Duodenal mucosa (tissue), 2 donors: ENCODE measurements around the gene SNRPA1.
A peak's percentile ranks its signal among the peaks of the same experiment; 100 is the strongest.

Source experiments
- H3K27ac ChIP-seq: one replicate; pipeline ENCODE4 v1.7.0; 2013; ENCODE audit warnings: low read depth, low read length
- H3K27me3 ChIP-seq, 2 donors: one replicate each; pipeline ENCODE4 v1.7.0; 2013; ENCODE audit warnings: low read length in 2 of 2, control low read depth in 1 of 2; ENCODE audit not compliant: insufficient read depth in 2 of 2, control insufficient read depth in 1 of 2
- H3K36me3 ChIP-seq, 2 donors: one replicate each; pipeline ENCODE4 v1.7.0; 2013; ENCODE audit warnings: low read length in 2 of 2, control low read depth in 1 of 2; ENCODE audit not compliant: insufficient read depth in 2 of 2, control insufficient read depth in 1 of 2
- H3K4me1 ChIP-seq, 2 donors: one replicate each; pipeline ENCODE4 v1.7.0; 2013; ENCODE audit warnings: low read length in 2 of 2, control low read depth in 1 of 2; ENCODE audit not compliant: insufficient read depth in 2 of 2, control insufficient read depth in 1 of 2
- H3K4me3 ChIP-seq, 2 donors: one replicate each; pipeline ENCODE4 v1.7.0; 2013; ENCODE audit warnings: low read length in 2 of 2, low read depth in 1 of 2
- H3K9ac ChIP-seq, 2 donors: one replicate each; pipeline ENCODE4 v1.7.0; 2013; ENCODE audit warnings: low read length in 2 of 2, low read depth in 1 of 2
- H3K9me3 ChIP-seq, 2 donors: one replicate each; pipeline ENCODE4 v1.7.0; 2013; ENCODE audit warnings: low read length in 2 of 2, control low read depth in 1 of 2; ENCODE audit not compliant: control insufficient read depth in 1 of 2

The SNRPA1 gene

DNA sequence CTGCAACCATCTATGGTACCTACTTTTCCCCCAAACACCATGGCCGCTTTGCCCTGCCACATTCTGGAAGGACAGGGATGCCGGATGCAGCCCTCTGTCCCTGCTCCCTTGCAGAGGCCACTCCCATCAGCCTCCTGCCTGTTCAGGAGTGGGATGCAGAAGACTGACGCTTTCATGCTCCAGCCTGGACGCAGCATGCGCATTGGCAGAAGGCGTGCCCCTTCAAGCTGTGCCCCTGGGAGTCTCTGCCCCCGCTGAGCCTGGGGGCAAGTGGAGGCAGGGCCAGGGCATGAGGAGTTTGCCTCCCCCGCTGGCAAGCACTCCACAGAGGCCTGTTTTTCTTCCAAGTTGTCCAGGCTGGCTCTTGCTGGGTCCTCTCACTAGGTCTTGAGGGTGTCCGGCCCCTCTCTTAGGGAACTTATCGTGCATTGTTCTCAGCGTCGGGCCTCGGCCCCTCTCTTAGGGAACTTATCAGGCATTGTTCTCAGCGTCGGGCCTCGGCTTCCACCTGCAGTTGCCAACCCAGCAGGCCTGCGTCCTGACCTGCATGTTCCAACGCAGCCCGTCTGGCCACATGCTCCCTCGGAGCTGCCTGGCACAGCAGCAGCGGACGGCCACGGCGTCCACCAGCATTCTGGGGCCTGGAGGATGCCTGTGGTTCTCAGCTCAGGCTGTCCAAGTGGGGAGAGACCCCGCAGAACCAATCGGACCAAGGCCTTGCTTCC lies 14.6 kb upstream of the SNRPA1 start:
- Histone ChIP-seq H3K27me3 (no peaks in the 10 kb centered on the region), H3K4me1 (no peaks in the 10 kb centered on the region), H3K4me3 (no peak overlapping the region), H3K9me3 (no peaks in the 10 kb centered on the region), H3K36me3 (no peaks in the 10 kb centered on the region), H3K27ac (no peak overlapping the region), H3K9ac (no peak overlapping the region)

DNA sequence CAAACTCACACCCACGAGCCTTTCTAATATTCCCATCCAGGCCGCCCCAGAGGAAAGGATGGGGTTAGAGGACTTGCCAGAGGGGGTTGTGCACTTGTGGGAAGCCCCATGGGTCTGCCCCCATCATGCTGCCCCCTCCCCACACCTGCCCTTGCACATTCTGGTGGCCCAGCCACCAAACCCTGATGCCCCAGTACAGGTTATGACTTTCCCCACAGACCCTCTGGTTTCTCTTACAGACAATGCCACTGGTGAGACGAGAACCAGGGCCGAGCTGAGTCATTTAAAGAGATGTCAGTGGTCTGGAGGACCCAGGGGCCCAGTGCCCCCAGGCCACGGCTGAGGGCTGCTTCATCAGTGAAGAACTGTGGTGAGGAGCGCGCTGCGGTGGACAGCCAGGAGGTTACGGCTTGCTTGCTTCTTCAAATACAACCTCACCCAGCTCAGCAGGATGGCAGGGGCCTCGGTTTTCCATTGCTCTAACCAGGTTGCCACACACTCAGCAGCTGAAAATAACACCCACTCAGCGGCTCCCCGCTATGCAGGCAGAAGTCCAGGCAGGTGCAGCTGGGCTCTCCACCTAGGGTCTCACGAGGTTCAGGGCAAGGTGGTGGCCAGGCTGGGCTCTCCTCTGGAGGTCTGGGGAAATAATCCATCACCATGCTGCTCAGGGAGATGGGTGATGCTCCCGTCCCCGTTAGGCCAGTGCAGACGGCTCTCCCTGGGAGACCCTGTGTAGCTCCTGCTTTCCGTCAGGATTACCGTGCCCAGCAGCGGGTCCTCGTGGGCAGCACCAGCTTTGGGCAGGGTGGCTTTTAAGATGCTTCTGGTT lies 13.8 kb upstream of the SNRPA1 start:
- no peaks in the 10 kb centered on the region for H3K36me3 ChIP-seq
- no peaks in the 10 kb centered on the region for H3K4me1 ChIP-seq
- H3K9ac ChIP-seq = no peak overlapping the region
- no peak overlapping the region for H3K4me3 ChIP-seq
- H3K27me3 ChIP-seq = no peaks in the 10 kb centered on the region
- H3K9me3 ChIP-seq = no peaks in the 10 kb centered on the region
- no peak overlapping the region for H3K27ac ChIP-seq

DNA sequence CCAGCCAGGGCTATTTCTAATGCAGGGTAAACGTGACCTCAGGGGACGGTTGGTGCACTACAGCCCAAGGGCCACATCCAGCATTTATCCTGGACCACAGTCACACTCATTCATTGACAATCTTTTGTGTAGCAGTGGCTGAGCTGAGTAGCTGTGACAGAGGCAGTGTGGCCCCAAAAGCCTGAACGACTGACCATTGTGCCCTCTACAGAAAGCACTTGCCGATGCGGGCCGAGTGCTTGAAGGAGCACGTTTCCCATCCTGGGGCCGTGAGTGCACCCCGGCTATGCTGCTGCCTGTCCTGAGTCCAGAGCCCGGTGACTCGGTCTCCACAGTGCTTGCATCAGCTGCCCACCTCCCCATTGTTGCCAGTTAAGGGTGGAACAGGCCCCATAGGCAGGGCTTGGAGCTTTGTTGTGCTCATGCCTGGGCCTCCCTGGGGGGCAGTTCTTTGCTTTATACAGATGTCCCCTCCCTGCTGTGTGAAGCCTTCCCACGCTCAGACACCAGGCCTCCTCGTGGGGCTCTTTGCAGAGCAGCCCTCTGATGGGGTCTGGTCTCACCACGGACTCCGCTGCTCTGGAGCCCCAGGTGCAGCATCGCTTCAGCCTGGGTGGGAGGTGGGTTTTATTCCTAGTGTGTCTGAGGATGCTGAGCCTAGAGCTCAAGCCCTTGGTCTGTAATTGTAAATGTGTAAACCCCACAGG lies 13.0 kb upstream of the SNRPA1 start:
- Histone ChIP-seq H3K9ac (no peak overlapping the region), H3K9me3 (no peaks in the 10 kb centered on the region), H3K36me3 (no peaks in the 10 kb centered on the region), H3K4me1 (no peaks in the 10 kb centered on the region), H3K4me3 (no peak overlapping the region), H3K27ac (no peak overlapping the region), H3K27me3 (no peaks in the 10 kb centered on the region)

DNA sequence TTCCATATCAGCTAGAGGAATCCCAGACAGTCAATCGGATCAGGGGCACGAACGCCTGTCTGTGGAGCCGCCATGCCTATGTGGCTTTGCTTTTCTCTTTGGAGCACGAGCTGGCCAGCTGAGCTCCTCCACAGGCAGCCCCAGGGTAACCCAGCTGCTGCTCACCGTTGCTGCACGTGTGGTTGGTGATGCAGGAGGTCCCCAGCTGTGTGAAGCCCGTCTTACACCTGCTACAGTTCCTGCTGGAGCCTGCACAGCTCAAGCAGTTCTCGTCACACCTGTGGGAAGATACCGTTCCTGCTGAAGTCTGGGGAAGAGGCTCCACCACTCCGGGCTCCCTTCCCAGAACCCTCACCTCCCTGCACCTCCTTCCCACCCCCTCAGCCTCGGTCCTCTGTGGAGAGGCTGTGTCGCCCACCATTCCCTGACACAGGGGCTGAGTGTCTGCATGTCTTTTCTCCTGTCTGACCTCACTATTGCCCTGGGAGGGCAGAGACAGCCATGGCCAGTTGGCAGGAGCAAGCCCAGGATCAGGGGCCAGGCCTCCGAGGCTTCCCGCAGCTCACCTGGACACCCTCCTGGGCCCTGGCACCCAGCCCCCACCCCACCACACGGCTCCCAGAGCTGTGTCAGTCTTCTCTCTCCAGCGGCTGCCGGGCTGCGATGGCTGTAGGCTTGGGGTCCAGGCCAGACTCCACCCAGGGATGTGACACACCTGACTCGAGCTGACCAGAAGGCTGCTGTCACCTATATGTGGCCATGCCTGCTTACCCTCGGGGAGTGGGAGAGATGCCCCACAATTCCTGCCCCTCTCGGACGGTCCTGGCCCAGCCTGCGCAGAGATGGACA lies 12.2 kb upstream of the SNRPA1 start:
- H3K27ac ChIP-seq = no peak overlapping the region
- H3K4me1 ChIP-seq = no peaks in the 10 kb centered on the region
- H3K9ac ChIP-seq = no peak overlapping the region
- H3K27me3 ChIP-seq = no peaks in the 10 kb centered on the region
- no peaks in the 10 kb centered on the region for H3K36me3 ChIP-seq
- no peak overlapping the region for H3K4me3 ChIP-seq
- no peaks in the 10 kb centered on the region for H3K9me3 ChIP-seq

DNA sequence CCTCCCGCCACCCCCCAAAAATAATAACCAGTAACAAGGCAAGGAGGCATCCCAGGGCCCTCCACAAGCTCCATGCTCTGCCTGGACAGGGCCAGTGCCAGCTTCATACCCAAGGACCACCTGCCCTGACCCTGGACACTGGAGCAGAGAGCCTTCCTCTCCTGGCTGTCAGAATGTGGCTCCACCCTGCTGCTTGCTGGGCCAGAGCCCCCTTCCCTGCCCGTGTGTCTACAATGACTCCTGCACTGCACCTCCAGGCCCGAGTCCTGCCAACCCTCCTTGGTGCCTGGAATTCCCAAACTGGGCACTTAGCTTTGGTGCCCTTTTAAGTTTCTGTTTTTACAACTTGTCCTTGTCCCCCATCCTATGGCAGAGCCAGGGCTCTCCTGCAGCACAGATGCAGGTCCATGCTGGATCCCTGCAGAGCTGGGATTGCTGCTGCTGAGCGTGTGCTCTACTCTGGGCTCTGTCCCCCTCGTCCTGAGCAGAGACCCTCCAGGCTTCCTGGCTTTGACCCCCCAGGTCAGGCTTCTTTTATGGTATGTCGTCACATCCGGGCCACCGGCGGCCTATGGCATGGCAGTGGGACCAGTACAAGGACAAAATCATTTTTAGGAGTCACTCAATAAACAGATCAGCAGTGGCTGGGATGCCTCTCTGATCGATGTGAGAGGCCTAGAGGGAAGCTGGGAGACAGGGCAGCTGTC lies 11.4 kb upstream of the SNRPA1 start:
- H3K9me3 ChIP-seq = no peaks in the 10 kb centered on the region
- H3K27ac ChIP-seq = no peak overlapping the region
- H3K36me3 ChIP-seq = no peaks in the 10 kb centered on the region
- H3K4me3 ChIP-seq = no peak overlapping the region
- no peak overlapping the region for H3K9ac ChIP-seq
- H3K27me3 ChIP-seq = no peaks in the 10 kb centered on the region
- no peaks in the 10 kb centered on the region for H3K4me1 ChIP-seq

DNA sequence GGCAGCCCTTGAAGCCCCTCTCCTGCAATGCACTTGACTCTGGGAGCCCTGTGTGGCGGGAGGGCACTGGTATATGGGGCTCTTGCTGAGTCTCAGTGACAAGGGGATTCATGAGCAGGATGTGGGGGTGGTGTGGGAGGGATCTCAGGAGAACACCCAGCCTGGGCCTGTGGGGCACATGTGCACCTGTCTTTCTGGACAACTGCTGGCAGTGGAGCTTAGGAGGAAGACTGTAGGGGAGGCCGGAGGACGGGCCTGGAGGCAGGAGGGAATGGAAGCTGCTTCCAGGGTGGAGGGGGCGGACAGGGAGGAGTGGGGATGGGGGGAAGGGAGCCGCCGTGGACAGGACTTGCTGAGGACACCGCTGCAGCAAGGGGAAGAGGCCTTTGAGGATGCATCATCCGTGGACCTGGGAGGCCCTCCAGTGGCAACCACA lies 10.8 kb upstream of the SNRPA1 start:
- no peak overlapping the region for H3K27ac ChIP-seq
- no peaks in the 10 kb centered on the region for H3K4me1 ChIP-seq
- H3K9me3 ChIP-seq = no peaks in the 10 kb centered on the region
- no peaks in the 10 kb centered on the region for H3K36me3 ChIP-seq
- no peaks in the 10 kb centered on the region for H3K27me3 ChIP-seq
- H3K4me3 ChIP-seq = no peak overlapping the region
- no peak overlapping the region for H3K9ac ChIP-seq

DNA sequence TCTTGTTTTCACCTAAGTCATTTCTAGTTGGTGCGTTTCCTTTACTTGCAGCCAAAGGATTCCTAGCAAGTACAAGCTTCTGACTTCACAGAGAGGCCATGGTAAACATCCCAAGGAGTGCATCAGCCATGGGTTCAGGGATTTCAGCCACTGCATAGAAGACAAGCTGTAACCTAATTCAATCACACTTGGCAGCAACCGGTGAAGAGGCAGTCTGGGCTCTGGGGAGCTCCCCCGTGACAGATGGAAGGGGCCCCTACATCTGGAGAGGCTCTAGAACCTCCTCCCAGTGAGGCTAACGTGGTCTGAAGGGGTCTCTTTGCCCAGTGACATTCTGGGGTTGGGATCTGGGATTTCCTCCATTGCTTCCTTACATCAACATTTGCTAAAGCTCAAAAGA lies 8.4 kb upstream of the SNRPA1 start:
- H3K27me3 ChIP-seq = no peaks in the 10 kb centered on the region
- no peak overlapping the region for H3K27ac ChIP-seq
- H3K4me3 ChIP-seq = no peak overlapping the region
- H3K9me3 ChIP-seq = no peaks in the 10 kb centered on the region
- no peaks in the 10 kb centered on the region for H3K36me3 ChIP-seq
- H3K9ac ChIP-seq = no peak overlapping the region
- no peaks in the 10 kb centered on the region for H3K4me1 ChIP-seq

DNA sequence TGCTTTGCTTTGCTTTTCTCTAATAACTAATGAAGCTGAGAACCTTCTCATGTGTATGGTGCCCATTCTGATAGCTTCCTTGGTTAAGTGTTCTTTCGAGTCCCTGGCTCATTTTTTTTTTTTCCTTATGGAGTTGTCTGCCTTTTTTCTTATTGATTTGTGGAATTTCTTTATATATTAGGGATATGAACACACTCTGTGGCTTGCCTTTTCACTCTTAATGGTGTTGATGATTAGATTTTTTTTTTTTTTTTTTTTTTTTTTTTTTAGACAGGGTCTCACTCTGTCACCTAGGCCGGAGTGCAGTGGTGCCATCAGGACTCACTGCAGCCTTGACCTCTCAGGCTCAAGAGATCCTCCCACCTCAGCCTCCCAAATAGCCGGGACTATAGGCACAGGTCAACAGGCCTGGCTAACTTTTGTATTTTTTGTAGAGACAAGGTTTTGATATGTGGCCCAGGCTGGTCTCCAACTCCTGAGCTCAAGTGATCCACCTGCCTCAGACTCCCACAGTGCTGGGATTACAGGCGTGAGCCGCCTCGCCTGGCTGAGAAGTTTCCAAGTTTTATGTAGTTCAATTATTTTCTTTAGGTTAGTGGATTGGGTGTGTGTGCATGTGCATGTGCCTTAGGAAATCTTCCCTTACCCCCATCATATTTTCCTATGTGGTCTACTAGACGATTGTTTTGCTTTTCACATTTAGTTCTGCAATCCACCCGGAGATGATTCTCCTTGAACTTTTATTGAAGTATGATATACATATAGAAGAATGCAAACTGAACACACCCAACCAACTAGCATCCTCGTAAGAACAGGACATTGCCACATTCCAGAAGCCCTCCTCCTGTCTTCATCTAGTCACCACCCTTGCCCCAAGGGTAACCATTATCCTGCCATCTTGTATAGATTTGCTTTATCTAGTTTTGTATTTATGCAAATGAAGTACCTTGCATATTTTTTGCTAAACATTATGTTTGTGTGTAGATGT lies 1.7 kb upstream of the SNRPA1 start:
- no peaks in the 10 kb centered on the region for H3K36me3 ChIP-seq
- no peaks in the 10 kb centered on the region for H3K9me3 ChIP-seq
- H3K27ac ChIP-seq = no peak overlapping the region
- peak overlapping the region in 1 of 2 donors; percentile 6 for H3K9ac ChIP-seq
- H3K4me1 ChIP-seq = peaks cover 19 to 20% of the 10 kb centered on the region in 2 donors
- H3K27me3 ChIP-seq = no peaks in the 10 kb centered on the region
- H3K4me3 ChIP-seq = peak overlapping the region in 1 of 2 donors; percentile 97
